ENCODE measurements around the gene UQCRC1.

Gene UQCRC1

DNA sequence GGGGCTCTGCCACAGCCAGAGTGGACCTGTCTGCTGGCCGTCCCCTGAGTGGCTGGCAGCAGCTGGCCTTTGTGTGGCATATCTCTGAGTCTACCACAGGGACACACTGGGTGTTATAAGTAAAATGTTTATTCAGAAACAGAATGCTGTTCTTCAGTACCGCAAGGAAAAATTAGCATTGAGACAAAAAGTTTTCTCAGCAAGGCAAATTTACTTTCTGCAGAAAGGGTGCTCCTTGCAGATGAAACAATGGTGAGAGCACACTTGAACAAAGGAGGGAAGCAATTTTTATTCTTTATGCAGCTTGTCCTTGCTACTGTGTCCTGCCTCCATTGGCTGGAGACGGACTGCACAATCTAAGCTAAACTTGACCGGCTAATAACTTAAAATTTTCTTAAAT lies 8.1 kb upstream of the UQCRC1 start:
- Histone ChIP-seq H3K27ac (no peak overlapping the region), H3K27me3 (no peaks in the 10 kb centered on the region), H3K4me3 (ENCODE audit: low read depth in 1 of 2, low read length in 1 of 2) (no peak overlapping the region), H3K4me1 (ENCODE audit: control insufficient read depth in 1 of 2, insufficient read depth in 1 of 2, low read depth in 1 of 2, low read length in 1 of 2) (peaks cover 32 to 36% of the 10 kb centered on the region in 2 experiments), H3K36me3 (peaks cover 6% of the 10 kb centered on the region), H3K9me3 (no peaks in the 10 kb centered on the region)
- TF ChIP-seq CTCF (IDR thresholded peaks at IDR 0.05): no peak

- Histone ChIP-seq H3K9me3 (no peaks in the 10 kb centered on the region), H3K4me1 (ENCODE audit: control insufficient read depth in 1 of 2, insufficient read depth in 1 of 2, low read depth in 1 of 2, low read length in 1 of 2) (peaks cover 31 to 36% of the 10 kb centered on the region in 2 experiments), H3K36me3 (no peaks in the 10 kb centered on the region), H3K4me3 (ENCODE audit: low read depth in 1 of 2, low read length in 1 of 2) (peak overlapping the region in 1 of 2 experiments; percentile 5), H3K27me3 (no peaks in the 10 kb centered on the region), H3K27ac (peak overlapping the region; percentile 81)
- no peak for TF ChIP-seq CTCF (IDR thresholded peaks at IDR 0.05)
Observed at GRCh38 chr3:48614044-48614443, 4.6 kb upstream of the UQCRC1 start.

- H3K4me1 ChIP-seq (ENCODE audit: control insufficient read depth in 1 of 2, insufficient read depth in 1 of 2, low read depth in 1 of 2, low read length in 1 of 2): peaks cover 41 to 48% of the 10 kb centered on the region in 2 experiments
- no peak overlapping the region for H3K27ac ChIP-seq
- no peak for TF ChIP-seq CTCF (IDR thresholded peaks at IDR 0.05)
- H3K36me3 ChIP-seq: no peaks in the 10 kb centered on the region
- no peak overlapping the region for H3K4me3 ChIP-seq (ENCODE audit: low read depth in 1 of 2, low read length in 1 of 2)
- no peaks in the 10 kb centered on the region for H3K27me3 ChIP-seq
- H3K9me3 ChIP-seq: no peaks in the 10 kb centered on the region
Observed at GRCh38 chr3:48612309-48612708, 2.9 kb upstream of the UQCRC1 start.

DNA sequence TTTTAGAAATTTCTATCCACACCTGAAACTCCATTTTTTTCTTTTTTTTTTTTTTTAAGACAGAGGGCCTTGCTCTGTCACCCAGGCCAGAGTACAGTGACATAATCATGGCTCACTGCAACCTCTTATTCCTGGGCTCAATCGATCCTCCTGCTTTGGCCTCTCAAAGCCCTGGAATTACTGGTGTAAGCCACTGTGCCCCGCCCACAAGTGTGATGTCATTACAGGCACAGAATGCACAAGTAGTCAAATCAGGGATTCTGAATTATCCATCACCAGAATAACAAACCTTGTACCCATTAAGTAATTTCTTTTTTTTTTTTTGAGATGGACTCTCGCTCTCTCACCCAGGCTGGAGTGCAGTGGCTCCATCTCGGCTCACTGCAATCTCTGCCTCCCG lies 1.9 kb downstream of the UQCRC1 start:
- H3K4me1 ChIP-seq (ENCODE audit: control insufficient read depth in 1 of 2, insufficient read depth in 1 of 2, low read depth in 1 of 2, low read length in 1 of 2): peaks cover 21 to 22% of the 10 kb centered on the region in 2 experiments
- no peaks in the 10 kb centered on the region for H3K9me3 ChIP-seq
- no peak overlapping the region for H3K27ac ChIP-seq
- peaks cover 43% of the 10 kb centered on the region for H3K36me3 ChIP-seq
- TF ChIP-seq CTCF (IDR thresholded peaks at IDR 0.05): no peak
- no peak overlapping the region for H3K4me3 ChIP-seq (ENCODE audit: low read depth in 1 of 2, low read length in 1 of 2)
- no peaks in the 10 kb centered on the region for H3K27me3 ChIP-seq

DNA sequence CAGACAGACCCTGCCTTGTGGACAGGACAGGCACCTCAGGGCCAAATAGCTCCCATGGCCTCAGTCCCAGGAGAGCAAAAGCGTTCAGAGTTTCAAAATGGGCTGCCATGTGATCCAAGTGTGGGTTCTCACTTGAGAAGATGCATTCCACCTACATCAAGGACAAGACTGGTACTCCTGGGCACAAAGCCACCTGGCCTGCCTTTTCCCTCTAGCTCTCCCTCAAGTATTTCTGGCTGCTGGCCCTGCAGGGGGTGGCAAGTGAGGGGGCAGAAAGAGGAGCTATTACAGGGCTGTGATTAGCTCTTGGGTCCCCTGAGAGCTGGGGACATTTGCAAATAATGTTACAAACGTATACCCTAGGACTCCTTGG lies 7.8 kb downstream of the UQCRC1 start:
- H3K27me3 ChIP-seq: peaks cover 2% of the 10 kb centered on the region
- H3K4me3 ChIP-seq (ENCODE audit: low read depth in 1 of 2, low read length in 1 of 2): no peak overlapping the region
- no peaks in the 10 kb centered on the region for H3K9me3 ChIP-seq
- peaks cover 98% of the 10 kb centered on the region for H3K36me3 ChIP-seq
- no peak for TF ChIP-seq CTCF (IDR thresholded peaks at IDR 0.05)
- H3K27ac ChIP-seq: no peak overlapping the region
- H3K4me1 ChIP-seq (ENCODE audit: control insufficient read depth in 1 of 2, insufficient read depth in 1 of 2, low read depth in 1 of 2, low read length in 1 of 2): no peaks in the 10 kb centered on the region
